PC-3 (cell line): ENCODE data around the gene NSF. TPM values are rescaled to one million over a fixed set of nuclear protein-coding genes. Genes with fewer than 3 reads are reported as not detected.

Experiments
- ATAC-seq: fragments of 200-7000 bp; cut with Tn5 transposase; 2 replicates; pipeline ENCODE4 v1.9.1; 2020; ENCODE audit warnings: mild to moderate bottlenecking, moderate library complexity
- BruUV-seq: library from RNA; stranded (reverse); fragments of 400-500 nt; replicated peaks from 2 replicates; lab custom pipeline; 2021; lab: Mats Ljungman, UMichigan
- CTCF ChIA-PET: fragments of 300-600 bp; sonication (Branson Sonifier 250); formaldehyde crosslinking; loops from one replicate; lab custom pipeline; 2022; ENCODE audit warnings: antibody characterized with exemption; lab: Charles Lee
- POLR2A ChIA-PET: fragments of 300-600 bp; sonication (Branson Sonifier 250); formaldehyde crosslinking; loops from one replicate; lab custom pipeline; 2022; ENCODE audit warnings: antibody characterized with exemption; ENCODE audit not compliant: unreplicated experiment; lab: Charles Lee
- DNase-seq: peaks from one replicate; pipeline ENCODE4 v3.0.0-alpha.2; 2015
- H2AFZ ChIP-seq: fragments of 300-600 bp; sonication (generic); 2 replicates; pipeline ENCODE4 v1.6.0; 2016; ENCODE audit warnings: antibody characterized with exemption, low read length
- H3F3A ChIP-seq: fragments of 300-600 bp; sonication (generic); one replicate; pipeline ENCODE4 v1.6.0; 2017; ENCODE audit warnings: antibody characterized with exemption, low read length, control low read depth, mild to moderate bottlenecking; ENCODE audit not compliant: unreplicated experiment
- H3K27ac ChIP-seq: fragments of 300-600 bp; sonication (generic); 2 replicates; pipeline ENCODE4 v1.5.1; 2016; ENCODE audit warnings: mild to moderate bottlenecking, low read length
- H3K27me3 ChIP-seq: fragments of 300-600 bp; sonication (generic); 2 replicates; pipeline ENCODE4 v1.6.1; 2016; ENCODE audit warnings: low read length, mixed read lengths
- H3K36me3 ChIP-seq: fragments of 300-600 bp; sonication (generic); 2 replicates; pipeline ENCODE4 v1.6.1; 2016; ENCODE audit warnings: low read depth, mixed run types, low read length, mixed read lengths
- H3K4me1 ChIP-seq: fragments of 300-600 bp; sonication (generic); 2 replicates; pipeline ENCODE4 v1.5.1; 2016; ENCODE audit warnings: low read length; ENCODE audit not compliant: insufficient read depth
- H3K4me2 ChIP-seq: fragments of 300-600 bp; sonication (generic); 2 replicates; pipeline ENCODE4 v1.6.0; 2016; ENCODE audit warnings: low read length
- H3K4me3 ChIP-seq: fragments of 300-600 bp; sonication (generic); 2 replicates; pipeline ENCODE4 v1.5.1; 2016; ENCODE audit warnings: mild to moderate bottlenecking, low read length, mixed read lengths
- H3K79me2 ChIP-seq: fragments of 300-600 bp; sonication (generic); 2 replicates; pipeline ENCODE4 v1.6.1; 2017; ENCODE audit warnings: low read length, mixed read lengths
- H3K9ac ChIP-seq: fragments of 300-600 bp; sonication (generic); 2 replicates; pipeline ENCODE4 v1.6.0; 2016; ENCODE audit warnings: mild to moderate bottlenecking, low read length
- H3K9me2 ChIP-seq: fragments of 300-600 bp; sonication (generic); replicated peaks from 2 replicates; pipeline ENCODE4 v1.6.1; 2016; ENCODE audit warnings: mixed run types, low read length, mixed read lengths
- H3K9me3 ChIP-seq: fragments of 300-600 bp; sonication (generic); 2 replicates; pipeline ENCODE4 v1.6.1; 2016; ENCODE audit warnings: low read length, mixed read lengths
- H4K20me1 ChIP-seq: fragments of 300-600 bp; sonication (generic); 2 replicates; pipeline ENCODE4 v1.6.1; 2016; ENCODE audit warnings: low read length, mixed read lengths
- CTCF ChIP-seq: fragments of 300-600 bp; sonication (generic); conservative IDR thresholded peaks from 2 replicates; pipeline ENCODE4 v1.5.1; 2017; ENCODE audit warnings: antibody characterized with exemption, low read depth, mild to moderate bottlenecking, low read length
- EZH2 ChIP-seq: fragments of 300-600 bp; sonication (generic); IDR thresholded peaks from one replicate; pipeline ENCODE4 v1.6.1; 2017; ENCODE audit warnings: antibody characterized with exemption, mild to moderate bottlenecking, low read length; ENCODE audit not compliant: unreplicated experiment
- EZH2phosphoT487 ChIP-seq: fragments of 300-600 bp; sonication (generic); IDR thresholded peaks from 2 replicates; pipeline ENCODE4 v1.6.1; 2018; ENCODE audit warnings: mild to moderate bottlenecking, antibody characterized with exemption, low read length, borderline replicate concordance
- intact Hi-C: fragments of 100-400 bp; cut with micrococcal nuclease; formaldehyde crosslinking; loops from 2 replicates; pipeline ENCODE4 v1.9.0; 2023
- total RNA-seq: library from RNA; depleted of rRNA; stranded (reverse); fragments of >200 nt; gene quantifications from 2 replicates; pipeline ENCODE4 v1.2.3, GENCODE V29; 2014

The NSF gene
- total RNA-seq, 1 experiment from 2014 or later = 52.2 TPM

GRCh38 chr17:46788796-46789195 lies 198.3 kb downstream of the NSF start:
- Histone ChIP-seq H3K9ac (no peak overlapping the region), H3K79me2 (no peaks in the 10 kb centered on the region), H3K27ac (no peak overlapping the region), H3K4me1 (peaks cover 4% of the 10 kb centered on the region; the same call in 1 of the 2 replicates), H3K36me3 (no peaks in the 10 kb centered on the region), H4K20me1 (no peaks in the 10 kb centered on the region), H2AFZ (no peak overlapping the region), H3K9me3 (no peaks in the 10 kb centered on the region), H3K27me3 (0 out of 2 replicates have a peak, but pooled peaks cover 3% of the 10 kb centered on the region), H3K4me3 (no peak overlapping the region), H3F3A (no peaks in the 10 kb centered on the region), H3K9me2 (no peaks in the 10 kb centered on the region), H3K4me2 (no peak overlapping the region)
- TF ChIP-seq EZH2 = no peak
- no peak for TF ChIP-seq CTCF
- no peak for TF ChIP-seq EZH2phosphoT487
- CTCF ChIA-PET = no interaction called here
- DNase-seq = no peak
- POLR2A ChIA-PET = no interaction called here
- intact Hi-C loops = no loop called here
- ATAC-seq = no peak
- BruUV-seq = no TSS peak

- no peak overlapping the region for H3K9ac ChIP-seq
- TF ChIP-seq EZH2 = no peak
- TF ChIP-seq EZH2phosphoT487 = no peak
- no peak for TF ChIP-seq CTCF
- no peak overlapping the region for H3K27ac ChIP-seq
- H3K27me3 ChIP-seq = 0 out of 2 replicates have a peak, but pooled peaks cover 4% of the 10 kb centered on the region
- H3K9me3 ChIP-seq = no peaks in the 10 kb centered on the region
- H3F3A ChIP-seq = no peaks in the 10 kb centered on the region
- no peak for DNase-seq
- no peak overlapping the region for H2AFZ ChIP-seq
- CTCF ChIA-PET = no interaction called here
- no peaks in the 10 kb centered on the region for H3K9me2 ChIP-seq
- H3K36me3 ChIP-seq = no peaks in the 10 kb centered on the region
- no peaks in the 10 kb centered on the region for H4K20me1 ChIP-seq
- POLR2A ChIA-PET = no interaction called here
- H3K4me2 ChIP-seq = no peak overlapping the region
- H3K4me3 ChIP-seq = no peak overlapping the region
- H3K79me2 ChIP-seq = no peaks in the 10 kb centered on the region
- peaks cover 4% of the 10 kb centered on the region; the same call in 1 of the 2 replicates for H3K4me1 ChIP-seq
- no peak for ATAC-seq
- BruUV-seq = no TSS peak
- intact Hi-C loops = no loop called here
Measured at GRCh38 chr17:46789610-46790009, 199.1 kb downstream of the NSF start.

- DNase-seq (no peak), ATAC-seq (no peak)
- Histone ChIP-seq H3K4me2 (peak overlapping the region; percentile 57), H3K36me3 (no peaks in the 10 kb centered on the region), H3K4me3 (no peak overlapping the region), H3K9me3 (no peaks in the 10 kb centered on the region), H2AFZ (peak overlapping the region; percentile 83), H3F3A (no peaks in the 10 kb centered on the region), H4K20me1 (no peaks in the 10 kb centered on the region), H3K9ac (no peak overlapping the region), H3K27ac (no peak overlapping the region), H3K9me2 (no peaks in the 10 kb centered on the region), H3K27me3 (0 out of 2 replicates have a peak, but pooled peaks cover 4% of the 10 kb centered on the region), H3K79me2 (no peaks in the 10 kb centered on the region), H3K4me1 (peaks cover 7% of the 10 kb centered on the region; the same call in 1 of the 2 replicates)
- intact Hi-C loops = no loop called here
- TF ChIP-seq CTCF = no peak
- TF ChIP-seq EZH2 = no peak
- POLR2A ChIA-PET = no interaction called here
- CTCF ChIA-PET = no interaction called here
- BruUV-seq = no TSS peak
Measured at GRCh38 chr17:46790216-46790615, 199.7 kb downstream of the NSF start.
